Activated CD4-positive, alpha-beta T cell treated with anti-CD3 and anti-CD28 coated beads for 36 hours (primary cell): ENCODE results near the gene DNAJB9. TPM values are rescaled to one million over a fixed set of nuclear protein-coding genes. Genes with fewer than 3 reads are reported as not detected.

Experiments
- ATAC-seq: fragments of 200-7000 bp; cut with Tn5 transposase; one replicate; pipeline ENCODE4 v1.10.0; 2021; ENCODE audit warnings: mild to moderate bottlenecking, moderate library complexity
- CTCF ChIA-PET: fragments of 350-600 bp; sonication (Branson Sonifier 250); formaldehyde crosslinking; loops from one replicate; lab custom pipeline; 2021; ENCODE audit warnings: antibody characterized with exemption; lab: Charles Lee
- POLR2A ChIA-PET: fragments of 350-600 bp; sonication (Branson Sonifier 250); formaldehyde crosslinking; loops from one replicate; lab custom pipeline; 2021; ENCODE audit warnings: antibody characterized with exemption, inconsistent platforms; lab: Charles Lee
- DNase-seq: peaks from one replicate; pipeline ENCODE4 v3.0.0-alpha.2; 2020
- H3K27ac Mint-ChIP-seq: one replicate; pipeline ENCODE4 v1.8.0; 2021; ENCODE audit warnings: mixed read lengths
- H3K27me3 Mint-ChIP-seq: one replicate; pipeline ENCODE4 v1.8.0; 2021; ENCODE audit warnings: mixed read lengths
- H3K36me3 Mint-ChIP-seq: one replicate; pipeline ENCODE4 v1.8.0; 2021; ENCODE audit warnings: low read depth, mixed read lengths
- H3K4me1 Mint-ChIP-seq: one replicate; pipeline ENCODE4 v1.8.0; 2021; ENCODE audit warnings: mixed read lengths
- H3K4me3 Mint-ChIP-seq: one replicate; pipeline ENCODE4 v1.8.0; 2021; ENCODE audit warnings: mild to moderate bottlenecking, moderate library complexity, mixed read lengths
- H3K9me3 Mint-ChIP-seq: one replicate; pipeline ENCODE4 v1.8.0; 2021; ENCODE audit warnings: low read depth, mixed read lengths
- intact Hi-C, 2 experiments: fragments of 100-400 bp; cut with DNase I in 1 of 2; cut with micrococcal nuclease in 1 of 2; formaldehyde crosslinking; loops; one replicate each; pipeline versions ENCODE4 v1.14.2 to v1.15.1; 2022 to 2024; cut with DNase I, micrococcal nuclease
- total RNA-seq, 2 experiments: library from RNA; stranded (reverse); gene quantifications; one replicate each; pipeline ENCODE4 v1.2.3, GENCODE V29; 2021

DNAJB9 gene
- total RNA-seq, 2 experiments from 2014 or later, result 8.3 to 8.4 TPM

- no peaks in the 10 kb centered on the region for H3K27me3 Mint-ChIP-seq
- H3K9me3 Mint-ChIP-seq, result no peaks in the 10 kb centered on the region
- ATAC-seq (peak; percentile 78), DNase-seq (no peak)
- intact Hi-C loops, result no loop called here
- no peak overlapping the region for H3K4me3 Mint-ChIP-seq
- H3K4me1 Mint-ChIP-seq, result peaks cover 14% of the 10 kb centered on the region
- ChIA-PET CTCF (interaction anchor here (0.7 to 1.3 kb wide), 4 partner anchors 9 to 203 kb away, joined by 3 to 6 read pairs (median 4); no protein-coding TSS in a partner anchor), POLR2A (interaction anchor here (0.9 kb wide), 1 partner anchor 29 kb away, joined by 3 read pairs; no protein-coding TSS in a partner anchor)
- no peaks in the 10 kb centered on the region for H3K36me3 Mint-ChIP-seq
- peak overlapping the region; percentile 64 for H3K27ac Mint-ChIP-seq
These were observed 36.0 kb downstream of the DNAJB9 start for GRCh38 chr7:108605559-108606201.

- ChIA-PET POLR2A (interaction anchor here (0.8 kb wide), 1 partner anchor 518 kb away, joined by 3 read pairs; no protein-coding TSS in a partner anchor), CTCF (interaction anchor here (1.7 kb wide), 1 partner anchor 13 kb away, joined by 6 read pairs; no protein-coding TSS in a partner anchor)
- intact Hi-C loops, result loop anchor here in 1 of 2 experiments (5.0 kb wide), 1 partner anchor 1833 kb away; no protein-coding TSS in a partner anchor
These were observed 40.0 kb downstream of the DNAJB9 start for GRCh38 chr7:108609643-108610042.

GRCh38 chr7:108611268-108611667, 41.6 kb downstream of the DNAJB9 start:
- no peaks in the 10 kb centered on the region for H3K9me3 Mint-ChIP-seq
- CTCF ChIA-PET, result interaction anchor here (1.0 to 1.9 kb wide), 3 partner anchors 9 to 1175 kb away, joined by 3 to 7 read pairs (median 3); no protein-coding TSS in a partner anchor
- no peaks in the 10 kb centered on the region for H3K36me3 Mint-ChIP-seq
- no peaks in the 10 kb centered on the region for H3K27me3 Mint-ChIP-seq
- POLR2A ChIA-PET, result no interaction called here
- DNase-seq, result no peak
- H3K27ac Mint-ChIP-seq, result no peak overlapping the region
- H3K4me1 Mint-ChIP-seq, result peaks cover under 1% of the 10 kb centered on the region
- ATAC-seq, result no peak
- H3K4me3 Mint-ChIP-seq, result no peak overlapping the region
- intact Hi-C loops, result loop anchor here in 1 of 2 experiments (5.0 kb wide), 1 partner anchor 1831 kb away; no protein-coding TSS in a partner anchor

More at GRCh38 chr7:108609643-108610042, 40.0 kb downstream of the DNAJB9 start:
- peaks cover 14% of the 10 kb centered on the region for H3K4me1 Mint-ChIP-seq
- no peaks in the 10 kb centered on the region for H3K36me3 Mint-ChIP-seq
- H3K27ac Mint-ChIP-seq, result no peak overlapping the region
- no peaks in the 10 kb centered on the region for H3K9me3 Mint-ChIP-seq
- H3K27me3 Mint-ChIP-seq, result no peaks in the 10 kb centered on the region
- DNase-seq (no peak), ATAC-seq (no peak)
- no peak overlapping the region for H3K4me3 Mint-ChIP-seq

GRCh38 chr7:108613147-108613948, 43.7 kb downstream of the DNAJB9 start:
- no peak for ATAC-seq
- intact Hi-C loops, result loop anchor here in 1 of 2 experiments (2.0 to 5.0 kb wide), 2 partner anchors 261 to 1829 kb away; no protein-coding TSS in a partner anchor
- H3K9me3 Mint-ChIP-seq, result no peaks in the 10 kb centered on the region

GRCh38 chr7:108613949-108614381, 44.3 kb downstream of the DNAJB9 start:
- intact Hi-C loops, result loop anchor here in 1 of 2 experiments (2.0 to 5.0 kb wide), 2 partner anchors 261 to 1828 kb away; no protein-coding TSS in a partner anchor
- no peak overlapping the region for H3K4me3 Mint-ChIP-seq
- no peak overlapping the region for H3K27ac Mint-ChIP-seq
- ATAC-seq (no peak), DNase-seq (no peak)
- no peaks in the 10 kb centered on the region for H3K27me3 Mint-ChIP-seq
- ChIA-PET POLR2A (no interaction called here), CTCF (interaction anchor here (1.1 to 1.8 kb wide), 2 partner anchors 8 to 16 kb away, joined by 3 to 5 read pairs; no protein-coding TSS in a partner anchor)
- H3K36me3 Mint-ChIP-seq, result no peaks in the 10 kb centered on the region
- H3K4me1 Mint-ChIP-seq, result no peaks in the 10 kb centered on the region
- no peaks in the 10 kb centered on the region for H3K9me3 Mint-ChIP-seq

More at GRCh38 chr7:108613147-108613948, 43.7 kb downstream of the DNAJB9 start:
- Mint-ChIP-seq H3K27ac (no peak overlapping the region), H3K4me3 (no peak overlapping the region), H3K27me3 (no peaks in the 10 kb centered on the region), H3K4me1 (no peaks in the 10 kb centered on the region), H3K36me3 (no peaks in the 10 kb centered on the region)
- ChIA-PET CTCF (interaction anchor here (1.8 kb wide), 1 partner anchor 8 kb away, joined by 5 read pairs; no protein-coding TSS in a partner anchor), POLR2A (no interaction called here)
- DNase-seq, result no peak

- H3K4me3 Mint-ChIP-seq, result no peak overlapping the region
- ATAC-seq, result no peak
- no peak for DNase-seq
- no peak overlapping the region for H3K27ac Mint-ChIP-seq
- no peaks in the 10 kb centered on the region for H3K4me1 Mint-ChIP-seq
- CTCF ChIA-PET, result interaction anchor here (0.6 to 1.8 kb wide), 3 partner anchors 9 to 697 kb away, joined by 3 to 5 read pairs (median 4); no protein-coding TSS in a partner anchor
- H3K27me3 Mint-ChIP-seq, result no peaks in the 10 kb centered on the region
- POLR2A ChIA-PET, result interaction anchor here (0.6 kb wide), 1 partner anchor 15 kb away, joined by 4 read pairs; no protein-coding TSS in a partner anchor
- H3K9me3 Mint-ChIP-seq, result no peaks in the 10 kb centered on the region
- intact Hi-C loops, result loop anchor here in 1 of 2 experiments (5.0 kb wide), 1 partner anchor 1827 kb away; no protein-coding TSS in a partner anchor
- H3K36me3 Mint-ChIP-seq, result no peaks in the 10 kb centered on the region
These were observed 45.2 kb downstream of the DNAJB9 start for GRCh38 chr7:108614896-108615295.

GRCh38 chr7:108618056-108618455, 48.4 kb downstream of the DNAJB9 start:
- ATAC-seq (no peak), DNase-seq (no peak)
- intact Hi-C loops, result no loop called here
- no peaks in the 10 kb centered on the region for H3K9me3 Mint-ChIP-seq
- CTCF ChIA-PET, result interaction anchor here (0.5 to 1.1 kb wide), 2 partner anchors 12 to 135 kb away, joined by 3 read pairs; no protein-coding TSS in a partner anchor
- no peaks in the 10 kb centered on the region for H3K4me1 Mint-ChIP-seq
- H3K4me3 Mint-ChIP-seq, result no peak overlapping the region
- POLR2A ChIA-PET, result no interaction called here
- no peak overlapping the region for H3K27ac Mint-ChIP-seq
- H3K27me3 Mint-ChIP-seq, result peaks cover 4% of the 10 kb centered on the region
- no peaks in the 10 kb centered on the region for H3K36me3 Mint-ChIP-seq

GRCh38 chr7:108623220-108623619, 53.5 kb downstream of the DNAJB9 start:
- ChIA-PET POLR2A (no interaction called here), CTCF (interaction anchor here (1.0 kb wide), 1 partner anchor 41 kb away, joined by 4 read pairs; no protein-coding TSS in a partner anchor)
- ATAC-seq (peak; percentile 36), DNase-seq (no peak)
- Mint-ChIP-seq H3K9me3 (no peaks in the 10 kb centered on the region), H3K36me3 (no peaks in the 10 kb centered on the region), H3K27me3 (peaks cover 14% of the 10 kb centered on the region), H3K27ac (no peak overlapping the region), H3K4me1 (no peaks in the 10 kb centered on the region), H3K4me3 (no peak overlapping the region)
- intact Hi-C loops, result no loop called here

Other genes starting within 250 kb of the DNAJB9 start
- gene NRCAM, start 113.4 kb upstream of the DNAJB9 start, total RNA-seq, result 1 to 10 TPM in 1 of 2 experiments, under 1 TPM in 1; 0.60 to 1.0 TPM
- 10 to 100 TPM; 14.2 to 18.4 TPM for gene PNPLA8, start 43.7 kb upstream of the DNAJB9 start, total RNA-seq
- gene THAP5, start 168 bp upstream of the DNAJB9 start, total RNA-seq, result 10 to 100 TPM; 30.1 to 43.4 TPM